ENCODE results near the gene PPTC7. TPM values are rescaled to one million over a fixed set of nuclear protein-coding genes. Genes with fewer than 3 reads are reported as not detected.
"Not testable (repeated sequence)": the region's sequence is repeated elsewhere in the genome, so short reads cannot be mapped to it uniquely, and the experiment has no call there.

The PPTC7 gene
- total RNA-seq, 2 experiments from 2014 or later = 25.7 to 29.2 TPM

- Mint-ChIP-seq H3K27me3 (no peaks in the 10 kb centered on the region), H3K4me1 (peaks cover 80% of the 10 kb centered on the region), H3K4me3 (peak overlapping the region; percentile 92), H3K27ac (peak overlapping the region; percentile 94), H3K36me3 (ENCODE audit: low read depth) (peaks cover 32% of the 10 kb centered on the region), H3K9me3 (no peaks in the 10 kb centered on the region)
- DNase-seq = peak; percentile 22
- ChIA-PET CTCF (interaction anchor here (0.6 to 2.8 kb wide), 10 partner anchors 11 to 129 kb away, joined by 3 to 9 read pairs (median 3); partner anchors contain the start of genes ARPC3, FAM216A and GPN3), POLR2A (interaction anchor here (0.6 kb wide), 1 partner anchor 130 kb away, joined by 3 read pairs; the partner anchor contains the start of gene ARPC3)
These were observed 3.4 kb downstream of the PPTC7 start for GRCh38 chr12:110579535-110580253.

GRCh38 chr12:110578694-110579534 is 4.2 kb downstream of the PPTC7 start:
- Mint-ChIP-seq H3K9me3 (no peaks in the 10 kb centered on the region), H3K36me3 (ENCODE audit: low read depth) (peaks cover 32% of the 10 kb centered on the region), H3K4me1 (peaks cover 72% of the 10 kb centered on the region), H3K27ac (peak overlapping the region; percentile 94), H3K27me3 (no peaks in the 10 kb centered on the region), H3K4me3 (peak overlapping the region; percentile 92)
- no peak for DNase-seq
- CTCF ChIA-PET = interaction anchor here (0.6 to 2.8 kb wide), 7 partner anchors 10 to 129 kb away, joined by 3 to 9 read pairs (median 3); partner anchors contain the start of genes ARPC3, FAM216A and GPN3
- POLR2A ChIA-PET = no interaction called here

- H3K27ac Mint-ChIP-seq = peak overlapping the region; percentile 94
- ChIA-PET CTCF (interaction anchor here (0.7 to 2.8 kb wide), 5 partner anchors 9 to 128 kb away, joined by 3 to 9 read pairs (median 3); partner anchors contain the start of genes ARPC3, FAM216A and GPN3), POLR2A (no interaction called here)
- H3K9me3 Mint-ChIP-seq = peaks cover 2% of the 10 kb centered on the region
- H3K4me3 Mint-ChIP-seq = peak overlapping the region; percentile 92
- H3K27me3 Mint-ChIP-seq = no peaks in the 10 kb centered on the region
- DNase-seq = peak; percentile 55
- H3K36me3 Mint-ChIP-seq (ENCODE audit: low read depth) = peaks cover 36% of the 10 kb centered on the region
- peaks cover 65% of the 10 kb centered on the region for H3K4me1 Mint-ChIP-seq
These were observed 5.0 kb downstream of the PPTC7 start for GRCh38 chr12:110577864-110578693.

GRCh38 chr12:110576504-110576903 is 6.6 kb downstream of the PPTC7 start:
- no peak overlapping the region for H3K4me3 Mint-ChIP-seq
- no peaks in the 10 kb centered on the region for H3K27me3 Mint-ChIP-seq
- CTCF ChIA-PET = interaction anchor here (1.3 to 1.4 kb wide), 2 partner anchors 10 to 15 kb away, joined by 3 to 5 read pairs; no protein-coding TSS in a partner anchor
- peaks cover 12% of the 10 kb centered on the region for H3K9me3 Mint-ChIP-seq
- H3K4me1 Mint-ChIP-seq = peaks cover 65% of the 10 kb centered on the region
- POLR2A ChIA-PET = no interaction called here
- H3K27ac Mint-ChIP-seq = peak overlapping the region; percentile 58
- peaks cover 45% of the 10 kb centered on the region for H3K36me3 Mint-ChIP-seq (ENCODE audit: low read depth)
- no peak for DNase-seq

- peaks cover 54% of the 10 kb centered on the region for H3K4me1 Mint-ChIP-seq
- H3K27ac Mint-ChIP-seq = no peak overlapping the region
- H3K27me3 Mint-ChIP-seq = no peaks in the 10 kb centered on the region
- no peak overlapping the region for H3K4me3 Mint-ChIP-seq
- ChIA-PET POLR2A (interaction anchor here (0.6 kb wide), 1 partner anchor 10 kb away, joined by 4 read pairs; no protein-coding TSS in a partner anchor), CTCF (interaction anchor here (0.8 to 1.6 kb wide), 7 partner anchors 12 to 125 kb away, joined by 3 to 5 read pairs (median 3); partner anchors contain the start of genes ARPC3 and FAM216A)
- peaks cover 17% of the 10 kb centered on the region for H3K9me3 Mint-ChIP-seq
- no peak for DNase-seq
- H3K36me3 Mint-ChIP-seq (ENCODE audit: low read depth) = peaks cover 46% of the 10 kb centered on the region
These were observed 7.8 kb downstream of the PPTC7 start for GRCh38 chr12:110575326-110575725.

- CTCF ChIA-PET = interaction anchor here (0.6 to 1.6 kb wide), 10 partner anchors 9 to 240 kb away, joined by 3 to 4 read pairs (median 3); partner anchors contain the start of gene FAM216A
- Mint-ChIP-seq H3K9me3 (peaks cover 18% of the 10 kb centered on the region), H3K4me1 (peaks cover 49% of the 10 kb centered on the region), H3K36me3 (ENCODE audit: low read depth) (peaks cover 43% of the 10 kb centered on the region)
- POLR2A ChIA-PET, H3K27ac Mint-ChIP-seq, DNase-seq, H3K4me3 Mint-ChIP-seq, H3K27me3 Mint-ChIP-seq: not testable (repeated sequence)
These were observed 8.3 kb downstream of the PPTC7 start for GRCh38 chr12:110574717-110575230.

GRCh38 chr12:110574044-110574443 is 9.1 kb downstream of the PPTC7 start:
- Mint-ChIP-seq H3K27me3 (no peaks in the 10 kb centered on the region), H3K4me1 (peaks cover 44% of the 10 kb centered on the region), H3K36me3 (ENCODE audit: low read depth) (peaks cover 43% of the 10 kb centered on the region), H3K27ac (no peak overlapping the region), H3K4me3 (no peak overlapping the region), H3K9me3 (peaks cover 24% of the 10 kb centered on the region)
- CTCF ChIA-PET = interaction anchor here (0.6 to 1.6 kb wide), 8 partner anchors 8 to 241 kb away, joined by 3 to 5 read pairs (median 4); partner anchors contain the start of genes ARPC3 and FAM216A
- POLR2A ChIA-PET = no interaction called here
- no peak for DNase-seq

- H3K4me3 Mint-ChIP-seq, H3K27ac Mint-ChIP-seq, POLR2A ChIA-PET, DNase-seq, H3K27me3 Mint-ChIP-seq: not testable (repeated sequence)
- CTCF ChIA-PET = interaction anchor here (1.5 kb wide), 1 partner anchor 11 kb away, joined by 3 read pairs; no protein-coding TSS in a partner anchor
- Mint-ChIP-seq H3K36me3 (ENCODE audit: low read depth) (peaks cover 50% of the 10 kb centered on the region), H3K4me1 (peaks cover 37% of the 10 kb centered on the region), H3K9me3 (peaks cover 30% of the 10 kb centered on the region)
These were observed 12.3 kb downstream of the PPTC7 start for GRCh38 chr12:110570798-110571197.

GRCh38 chr12:110569838-110570237 is 13.3 kb downstream of the PPTC7 start:
- CTCF ChIA-PET = interaction anchor here (1.0 kb wide), 1 partner anchor 9 kb away, joined by 3 read pairs; no protein-coding TSS in a partner anchor
- peaks cover 50% of the 10 kb centered on the region for H3K36me3 Mint-ChIP-seq (ENCODE audit: low read depth)
- POLR2A ChIA-PET, DNase-seq, H3K4me3 Mint-ChIP-seq, H3K27me3 Mint-ChIP-seq, H3K27ac Mint-ChIP-seq: not testable (repeated sequence)
- H3K9me3 Mint-ChIP-seq = peaks cover 30% of the 10 kb centered on the region
- H3K4me1 Mint-ChIP-seq = peaks cover 29% of the 10 kb centered on the region

- H3K4me1 Mint-ChIP-seq = peaks cover 37% of the 10 kb centered on the region
These were observed 14.4 kb downstream of the PPTC7 start for GRCh38 chr12:110568752-110569151.

GRCh38 chr12:110566993-110567392 is 16.1 kb downstream of the PPTC7 start:
- Mint-ChIP-seq H3K9me3 (peaks cover 23% of the 10 kb centered on the region), H3K4me1 (peaks cover 50% of the 10 kb centered on the region), H3K36me3 (ENCODE audit: low read depth) (peaks cover 40% of the 10 kb centered on the region), H3K27ac (no peak overlapping the region), H3K4me3 (no peak overlapping the region), H3K27me3 (no peaks in the 10 kb centered on the region)
- POLR2A ChIA-PET = no interaction called here
- CTCF ChIA-PET = interaction anchor here (1.0 to 2.4 kb wide), 5 partner anchors 13 to 34 kb away, joined by 3 to 9 read pairs (median 5); no protein-coding TSS in a partner anchor
- no peak for DNase-seq

More at GRCh38 chr12:110568752-110569151, 14.4 kb downstream of the PPTC7 start:
- Mint-ChIP-seq H3K9me3 (peaks cover 30% of the 10 kb centered on the region), H3K36me3 (ENCODE audit: low read depth) (peaks cover 50% of the 10 kb centered on the region), H3K27me3 (no peaks in the 10 kb centered on the region), H3K27ac (no peak overlapping the region), H3K4me3 (no peak overlapping the region)
- ChIA-PET CTCF (interaction anchor here (0.6 to 1.0 kb wide), 2 partner anchors 10 to 438 kb away, joined by 3 read pairs; no protein-coding TSS in a partner anchor), POLR2A (no interaction called here)
- DNase-seq = no peak

Measured in activated CD4-positive, alpha-beta T cell treated with anti-CD3 and anti-CD28 coated beads, Interleukin-2, amount 10 ng/mL, durations not matched to agents 7 days and 5 days (primary cell).